GM12878 (cell line): Measurements from ENCODE around the gene FAM156A. TPM values are rescaled to one million over a fixed set of nuclear protein-coding genes. Genes with fewer than 3 reads are reported as not detected.

Experiments
- ATF3 ChIP-seq: IDR thresholded peaks from 2 replicates; pipeline ENCODE4 v1.6.1; 2011; ENCODE audit warnings: low read depth, mild to moderate bottlenecking, low read length, moderate library complexity, borderline replicate concordance; ENCODE audit errors: extremely low read depth
- BCL11A ChIP-seq: IDR thresholded peaks from 2 replicates; pipeline ENCODE4 v1.6.1; 2011; ENCODE audit warnings: low read depth, low read length
- BMI1 ChIP-seq: fragments of 450-650 bp; IDR thresholded peaks from 2 replicates; pipeline ENCODE4 v1.6.1; 2016; ENCODE audit warnings: mild to moderate bottlenecking, moderate library complexity, borderline replicate concordance
- EED ChIP-seq: sonication (generic); IDR thresholded peaks from 2 replicates; pipeline ENCODE4 v1.6.1; 2016; ENCODE audit warnings: antibody characterized with exemption, low read depth
- ETV6 ChIP-seq, 2 experiments: fragments of 450-650 bp in 1 of 2; IDR thresholded peaks in 1 of 2; conservative IDR thresholded peaks in 1 of 2; 2 replicates each; pipeline ENCODE4 v1.6.1; 2014; ENCODE audit warnings: antibody characterized with exemption in 1 of 2, borderline replicate concordance in 1 of 2, low read depth in 1 of 2, mild to moderate bottlenecking in 1 of 2, moderate library complexity in 1 of 2
- FOXK2 ChIP-seq: fragments of 450-650 bp; IDR thresholded peaks from 2 replicates; pipeline ENCODE4 v1.6.1; 2017; ENCODE audit warnings: mild to moderate bottlenecking, moderate library complexity
- GATAD2B ChIP-seq: fragments of 450-650 bp; conservative IDR thresholded peaks from 2 replicates; pipeline ENCODE4 v1.6.1; 2017; ENCODE audit warnings: low read depth, mild to moderate bottlenecking, moderate library complexity
- HDAC2 ChIP-seq: fragments of 200-600 bp; sonication (generic); IDR thresholded peaks from 2 replicates; pipeline ENCODE4 v1.6.1; 2017
- MTA2 ChIP-seq: fragments of 450-650 bp; IDR thresholded peaks from 2 replicates; pipeline ENCODE4 v1.6.1; 2016; ENCODE audit warnings: low read depth, mild to moderate bottlenecking, moderate library complexity
- NFYA ChIP-seq: IDR thresholded peaks from 2 replicates; pipeline ENCODE4 v1.6.1; 2011; ENCODE audit warnings: low read depth, mild to moderate bottlenecking, low read length, improper control_type of control experiment, borderline replicate concordance
- NKRF ChIP-seq: fragments of 450-650 bp; conservative IDR thresholded peaks from 2 replicates; pipeline ENCODE4 v1.6.1; 2017; ENCODE audit warnings: mild to moderate bottlenecking, moderate library complexity
- NR2C1 ChIP-seq: fragments of 450-650 bp; IDR thresholded peaks from 2 replicates; pipeline ENCODE4 v1.6.1; 2017; ENCODE audit warnings: antibody characterized with exemption, mild to moderate bottlenecking, moderate library complexity
- RB1 ChIP-seq: fragments of 450-650 bp; formaldehyde crosslinking; IDR thresholded peaks from 2 replicates; pipeline ENCODE4 v1.6.1; 2017; ENCODE audit warnings: mild to moderate bottlenecking, borderline replicate concordance
- SMAD1 ChIP-seq: fragments of 450-650 bp; IDR thresholded peaks from 2 replicates; pipeline ENCODE4 v1.6.1; 2018; ENCODE audit warnings: mild to moderate bottlenecking, low read depth; ENCODE audit not compliant: partially characterized antibody
- STAT1 ChIP-seq: fragments of 450-650 bp; conservative IDR thresholded peaks from 2 replicates; pipeline ENCODE4 v1.6.1; 2014; ENCODE audit warnings: antibody characterized with exemption, mild to moderate bottlenecking
- SUPT20H ChIP-seq: IDR thresholded peaks from 2 replicates; pipeline ENCODE4 v1.6.1; 2011; ENCODE audit warnings: low read depth, mild to moderate bottlenecking, low read length, moderate library complexity, borderline replicate concordance; ENCODE audit not compliant: control insufficient read depth
- TCF7 ChIP-seq: IDR thresholded peaks from 2 replicates; pipeline ENCODE4 v1.6.1; 2014; ENCODE audit warnings: antibody characterized with exemption, borderline replicate concordance
- YBX1 ChIP-seq: fragments of 450-650 bp; IDR thresholded peaks from 2 replicates; pipeline ENCODE4 v1.6.1; 2016; ENCODE audit warnings: antibody characterized with exemption
- polyA plus RNA-seq, 11 experiments: library from polyadenylated mRNA; depleted of rRNA in 4 of 11; unstranded in 6 of 11; stranded (reverse) in 5 of 11; fragments of >200 nt; fragmentation: Nextera tagmentation in 4 of 11; fragmentation: Illumina TruSeq in 1 of 11; extraction: Ambion mirVana in 4 of 11; extraction: Trizol in 1 of 11; gene quantifications; 1 replicate in 1 of 11; 2 replicates in 10 of 11; pipeline versions ENCODE4 v1.2.1 to v1.2.3, GENCODE V29; 2011 to 2016; ENCODE audit warnings: inconsistent platforms in 2 of 11, missing spikeins in 2 of 11, low read depth in 1 of 11
- total RNA-seq, 4 experiments: library from RNA; depleted of rRNA in 3 of 4; stranded (reverse); fragments of >200 nt in 3 of 4; fragmentation: Illumina TruSeq in 1 of 4; extraction: Trizol in 1 of 4; gene quantifications; 2 replicates each; pipeline versions ENCODE4 v1.2.1 to v1.2.3, GENCODE V29; 2013 to 2021

FAM156A gene
- total and polyA plus RNA-seq, 10 of the 15 experiments (the other 5 are each of a cell fraction or from before 2014, with no cell fraction given): 2.9 to 25.2 (median 16.3) TPM

GRCh38 chrX:52934704-52935469 is 23.4 kb downstream of the FAM156A start (continued):
- TF ChIP-seq YBX1 (no peak), ATF3 (no peak), NKRF (peak; percentile 35; the same call in 1 of the 2 replicates), SMAD1 (no peak), HDAC2 (no peak), NR2C1 (peak; percentile 22; the same call in 1 of the 2 replicates), RB1 (peak; percentile 81; the same call in 1 of the 2 replicates), FOXK2 (no peak), ETV6 (conservative IDR thresholded peaks at IDR 0.05 in 1 of 2, IDR thresholded peaks at IDR 0.05 in 1 of 2; ENCODE audit: borderline replicate concordance in 1 of 2, low read depth in 1 of 2) (peak in 1 of 2 experiments; percentile 51; a peak in 2 of 4 replicates), GATAD2B (peak; percentile 65; the same call in 1 of the 2 replicates), MTA2 (no peak), SUPT20H (no peak), STAT1 (peak; percentile 93), EED (peak; percentile 97), NFYA (no peak), BCL11A (no peak), TCF7 (no peak), BMI1 (no peak)
